Head of caudate nucleus (tissue), 42 donors: Measurements from ENCODE around the gene RNF121.
A peak's percentile ranks its signal among the peaks of the same experiment; 100 is the strongest.

Experiments used
- DNase-seq, 42 donors: peaks; one replicate each; pipeline versions ENCODE4 v3.0.0 to v3.0.0-alpha.2; 2020 to 2021; ENCODE audit warnings: mixed read lengths in 7 of 42
- intact Hi-C: fragments of 100-400 bp; cut with DNase I; formaldehyde crosslinking; loops from one replicate; pipeline ENCODE4 v1.15.0; 2022

The RNF121 gene

GRCh38 chr11:71977743-71978418, 49.0 kb downstream of the RNF121 start:
- intact Hi-C loops, result loop anchor here (5.0 kb wide), 1 partner anchor 454 kb away; the partner anchor contains the start of gene CLPB
- peak in 38 of 42 donors; percentile 10 to 90 (median 74) for DNase-seq

- intact Hi-C loops, result loop anchor here (5.0 kb wide), 1 partner anchor 453 kb away; the partner anchor contains the start of gene CLPB
- no peak for DNase-seq
These were observed 50.2 kb downstream of the RNF121 start for GRCh38 chr11:71979094-71979493.

GRCh38 chr11:71979602-71980001, 50.8 kb downstream of the RNF121 start:
- DNase-seq, result no peak
- intact Hi-C loops, result loop anchor here (5.0 kb wide), 1 partner anchor 453 kb away; the partner anchor contains the start of gene CLPB

- intact Hi-C loops, result no loop called here
- no peak for DNase-seq
These were observed 57.3 kb downstream of the RNF121 start for GRCh38 chr11:71986131-71986530.

- intact Hi-C loops, result no loop called here
- no peak for DNase-seq
These were observed 58.7 kb downstream of the RNF121 start for GRCh38 chr11:71987521-71987920.

- peak in 8 of 42 donors; percentile 37 to 72 (median 51) for DNase-seq
- intact Hi-C loops, result no loop called here
These were observed 59.2 kb downstream of the RNF121 start for GRCh38 chr11:71988050-71988449.

GRCh38 chr11:71990701-71991100, 61.9 kb downstream of the RNF121 start:
- DNase-seq, result no peak
- intact Hi-C loops, result no loop called here

GRCh38 chr11:71991494-71991893, 62.6 kb downstream of the RNF121 start:
- intact Hi-C loops, result no loop called here
- no peak for DNase-seq

- intact Hi-C loops, result no loop called here
- no peak for DNase-seq
These were observed 63.4 kb downstream of the RNF121 start for GRCh38 chr11:71992136-71992730.

GRCh38 chr11:71994786-71995185, 65.9 kb downstream of the RNF121 start:
- DNase-seq, result no peak
- intact Hi-C loops, result no loop called here

- peak in 21 of 42 donors; percentile 14 to 80 (median 53) for DNase-seq
- intact Hi-C loops, result no loop called here
These were observed 67.0 kb downstream of the RNF121 start for GRCh38 chr11:71995726-71996291.

GRCh38 chr11:71996517-71996916, 67.7 kb downstream of the RNF121 start:
- intact Hi-C loops, result no loop called here
- DNase-seq, result no peak

GRCh38 chr11:71996946-71997345, 68.1 kb downstream of the RNF121 start:
- DNase-seq, result no peak
- intact Hi-C loops, result no loop called here

- intact Hi-C loops, result no loop called here
- no peak for DNase-seq
These were observed 68.7 kb downstream of the RNF121 start for GRCh38 chr11:71997594-71997993.

- intact Hi-C loops, result no loop called here
- no peak for DNase-seq
These were observed 69.2 kb downstream of the RNF121 start for GRCh38 chr11:71998061-71998460.

GRCh38 chr11:71998649-71999310, 69.9 kb downstream of the RNF121 start, which contains the start of gene IL18BP:
Gene IL18BP (plus strand): TSS chr11:71998909. CDS start chr11:71999985, 1,076 bp downstream.
- DNase-seq, result peak in 2 of 42 donors; percentile 40 to 59
- intact Hi-C loops, result no loop called here

- DNase-seq, result peak in 1 of 42 donors; percentile 55
- intact Hi-C loops, result no loop called here
These were observed 70.5 kb downstream of the RNF121 start for GRCh38 chr11:71999362-71999761.

- intact Hi-C loops, result no loop called here
- no peak for DNase-seq
These were observed 71.0 kb downstream of the RNF121 start for GRCh38 chr11:71999798-72000197.

- DNase-seq, result no peak
- intact Hi-C loops, result no loop called here
These were observed 71.5 kb downstream of the RNF121 start for GRCh38 chr11:72000202-72000867.
